ENCODE results near the gene SLC27A2. TPM values are rescaled to one million over a fixed set of nuclear protein-coding genes. Genes with fewer than 3 reads are reported as not detected.
A peak's percentile ranks its signal among the peaks of the same experiment; 100 is the strongest.
"Not testable (repeated sequence)": the region's sequence is repeated elsewhere in the genome, so short reads cannot be mapped to it uniquely, and the experiment has no call there.

The SLC27A2 gene
- 1.0 TPM for polyA plus RNA-seq (2013, experiment 1 of 4)
- 1.4 TPM for polyA plus RNA-seq (2013, experiment 2 of 4)
- polyA plus RNA-seq (2013, experiment 3 of 4) = 1.5 TPM
- polyA plus RNA-seq (2013, experiment 4 of 4) = 1.4 TPM

DNA sequence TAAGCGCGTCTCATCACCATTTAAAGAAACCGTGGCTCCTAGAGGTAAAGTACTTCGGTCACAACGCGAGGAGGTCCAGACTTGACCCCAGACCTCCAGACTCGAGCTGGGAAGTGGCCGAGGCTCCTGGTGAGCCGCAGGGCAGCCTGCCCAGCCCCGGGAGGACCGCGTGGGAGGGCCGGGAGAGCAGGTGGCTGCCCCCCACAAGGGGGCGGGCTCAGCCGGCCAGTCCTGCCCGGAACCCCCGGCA, at the start of gene SLC27A2:
TSS of gene SLC27A2 (plus strand) at position 228 of the 250 bp plus-strand sequence. CDS start 232 bp downstream, outside the sequence.
- H3K27ac ChIP-seq (ENCODE audit: insufficient read depth, low read depth, low read length, poor library complexity, severe bottlenecking) = no peak within 1 kb of the TSS
- no peaks in the 10 kb centered on the region for H3K36me3 ChIP-seq (ENCODE audit: control insufficient read depth, insufficient read depth, low read length)
- H3K27me3 ChIP-seq (ENCODE audit: control insufficient read depth, insufficient read depth, low read length, poor library complexity, severe bottlenecking) = peaks cover 45% of the 10 kb centered on the region
- H3K9me3 ChIP-seq (ENCODE audit: control insufficient read depth, low read length) = no peaks in the 10 kb centered on the region
- H3K4me3 ChIP-seq (ENCODE audit: insufficient read depth, low read depth, low read length) = peak within 1 kb of the TSS; percentile 66
- no peaks in the 10 kb centered on the region for H3K4me1 ChIP-seq (ENCODE audit: control insufficient read depth, insufficient read depth, low read length)
- WGBS, 2 experiments = 10% methylated on average over 17 of the region's 17 CpGs

DNA sequence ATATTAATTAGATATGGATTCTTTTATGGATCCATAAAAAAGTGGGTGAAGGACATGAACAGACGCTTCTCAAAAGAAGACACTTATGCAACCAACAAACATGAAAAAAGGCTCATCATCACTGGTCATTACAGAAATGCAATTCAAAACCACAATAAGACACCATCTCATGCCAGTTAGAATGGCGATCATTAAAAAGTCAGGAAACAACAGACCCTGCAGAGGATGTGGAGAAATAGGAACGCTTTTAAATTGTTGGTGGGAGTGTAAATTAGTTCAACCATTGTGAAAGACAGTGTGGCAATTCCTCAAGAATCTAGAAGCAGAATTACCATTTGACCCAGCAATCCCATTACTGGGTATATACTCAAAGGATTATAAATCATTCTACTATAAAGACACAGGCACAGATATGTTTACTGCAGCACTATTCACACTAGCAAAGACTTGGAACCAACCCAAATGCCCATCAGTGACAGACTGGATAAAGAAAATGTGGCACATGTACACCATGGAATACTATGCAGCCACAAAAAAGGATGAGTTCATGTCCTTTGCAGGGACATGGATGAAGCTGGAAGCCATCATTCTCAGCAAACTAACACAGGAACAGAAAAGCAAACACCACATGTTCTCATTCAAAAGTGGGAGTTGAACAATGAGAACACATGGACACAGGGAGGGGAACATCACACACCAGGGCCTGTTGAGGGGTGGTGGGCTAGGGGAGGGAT, 49.6 kb upstream of the SLC27A2 start:
- not testable (repeated sequence) for H3K9me3 ChIP-seq (ENCODE audit: control insufficient read depth, low read length); H3K36me3 ChIP-seq (ENCODE audit: control insufficient read depth, insufficient read depth, low read length); H3K27ac ChIP-seq (ENCODE audit: insufficient read depth, low read depth, low read length, poor library complexity, severe bottlenecking); H3K4me1 ChIP-seq (ENCODE audit: control insufficient read depth, insufficient read depth, low read length); H3K27me3 ChIP-seq (ENCODE audit: control insufficient read depth, insufficient read depth, low read length, poor library complexity, severe bottlenecking); H3K4me3 ChIP-seq (ENCODE audit: insufficient read depth, low read depth, low read length)
- WGBS, 2 experiments = 93% methylated on average over 3 of the region's 3 CpGs

DNA sequence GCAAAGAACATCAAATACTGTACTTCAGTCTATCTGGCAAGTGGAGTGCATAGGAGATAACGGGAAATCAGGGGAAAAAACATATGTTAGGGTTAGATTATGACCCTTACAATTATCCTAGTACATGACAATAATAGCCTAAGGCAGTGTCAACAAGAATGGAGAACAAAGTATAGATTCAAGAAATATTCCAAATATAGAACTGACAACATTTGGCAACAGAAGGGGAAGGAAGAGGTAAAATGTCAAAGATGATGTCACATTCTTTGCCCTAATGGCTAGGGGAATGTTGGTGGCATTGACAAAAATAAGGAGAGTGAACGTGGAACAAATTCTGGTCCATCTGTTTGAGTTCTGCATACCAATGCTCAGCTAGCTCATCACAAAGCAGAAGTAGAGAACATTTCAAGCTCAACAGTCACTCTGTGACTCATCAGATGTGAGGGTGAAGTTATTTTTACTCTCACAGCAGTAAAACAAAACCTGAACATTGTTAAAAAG, 47.4 kb upstream of the SLC27A2 start:
- no peaks in the 10 kb centered on the region for H3K27me3 ChIP-seq (ENCODE audit: control insufficient read depth, insufficient read depth, low read length, poor library complexity, severe bottlenecking)
- H3K9me3 ChIP-seq (ENCODE audit: control insufficient read depth, low read length) = no peaks in the 10 kb centered on the region
- H3K4me3 ChIP-seq (ENCODE audit: insufficient read depth, low read depth, low read length) = no peak overlapping the region
- WGBS, 2 experiments = 83 to 87% methylated on average over 1 to 2 of the region's 2 CpGs
- H3K36me3 ChIP-seq (ENCODE audit: control insufficient read depth, insufficient read depth, low read length) = no peaks in the 10 kb centered on the region
- H3K27ac ChIP-seq (ENCODE audit: insufficient read depth, low read depth, low read length, poor library complexity, severe bottlenecking) = no peak overlapping the region
- no peaks in the 10 kb centered on the region for H3K4me1 ChIP-seq (ENCODE audit: control insufficient read depth, insufficient read depth, low read length)

DNA sequence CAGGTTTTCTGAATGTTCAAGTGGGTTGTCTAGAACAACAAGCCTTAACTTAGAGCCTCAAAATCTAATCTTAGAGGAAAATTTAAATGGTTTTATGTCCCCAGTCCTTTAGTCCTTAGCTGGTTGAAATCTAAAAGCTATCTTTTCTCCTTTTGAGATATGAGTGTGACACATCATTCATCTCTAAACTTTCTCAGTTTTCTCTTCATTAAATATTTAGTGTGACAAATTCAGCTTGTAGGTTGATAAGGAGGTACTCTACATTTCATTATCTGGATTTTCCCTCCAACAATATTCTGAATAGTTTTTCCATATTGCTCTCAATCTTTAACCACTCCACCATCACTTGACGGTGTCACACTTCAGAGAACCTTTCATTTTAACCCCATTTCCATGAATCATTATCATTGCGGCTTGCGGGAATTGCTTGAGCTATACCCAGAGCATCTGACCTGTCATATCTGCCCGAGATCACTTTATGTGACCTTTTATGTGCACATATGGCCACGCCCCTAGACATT, 46.9 kb upstream of the SLC27A2 start:
- Histone ChIP-seq H3K4me3 (ENCODE audit: insufficient read depth, low read depth, low read length) (no peak overlapping the region), H3K27me3 (ENCODE audit: control insufficient read depth, insufficient read depth, low read length, poor library complexity, severe bottlenecking) (no peaks in the 10 kb centered on the region), H3K27ac (ENCODE audit: insufficient read depth, low read depth, low read length, poor library complexity, severe bottlenecking) (no peak overlapping the region), H3K36me3 (ENCODE audit: control insufficient read depth, insufficient read depth, low read length) (no peaks in the 10 kb centered on the region), H3K4me1 (ENCODE audit: control insufficient read depth, insufficient read depth, low read length) (no peaks in the 10 kb centered on the region), H3K9me3 (ENCODE audit: control insufficient read depth, low read length) (no peaks in the 10 kb centered on the region)
- WGBS, 2 experiments = 82 to 84% methylated on average over 5 of the region's 5 CpGs

DNA sequence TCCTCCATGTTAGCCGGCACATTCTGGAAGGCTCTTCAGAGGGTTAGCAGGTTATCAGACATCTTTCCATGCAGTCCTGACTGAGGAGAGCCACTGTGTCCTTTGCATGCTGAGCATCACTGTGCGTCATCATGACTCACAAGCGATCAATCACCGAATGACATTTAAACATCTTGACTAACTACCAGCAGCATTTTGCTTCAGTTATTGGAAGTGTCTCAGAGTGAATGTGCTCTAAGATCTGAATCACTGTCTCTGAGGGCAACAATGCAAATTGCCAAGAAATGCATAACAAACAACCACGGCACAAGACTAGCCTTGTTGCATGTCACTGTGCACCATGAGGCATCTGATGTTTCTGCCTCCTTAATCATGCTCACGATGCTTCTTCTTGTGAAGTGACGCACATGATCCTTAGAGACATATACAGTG, 44.6 kb upstream of the SLC27A2 start:
- Histone ChIP-seq H3K36me3 (ENCODE audit: control insufficient read depth, insufficient read depth, low read length) (no peaks in the 10 kb centered on the region), H3K4me1 (ENCODE audit: control insufficient read depth, insufficient read depth, low read length) (no peaks in the 10 kb centered on the region), H3K27me3 (ENCODE audit: control insufficient read depth, insufficient read depth, low read length, poor library complexity, severe bottlenecking) (no peaks in the 10 kb centered on the region), H3K27ac (ENCODE audit: insufficient read depth, low read depth, low read length, poor library complexity, severe bottlenecking) (no peak overlapping the region), H3K9me3 (ENCODE audit: control insufficient read depth, low read length) (no peaks in the 10 kb centered on the region), H3K4me3 (ENCODE audit: insufficient read depth, low read depth, low read length) (no peak overlapping the region)
- 93 to 95% methylated on average over 7 of the region's 7 CpGs for WGBS, 2 experiments

DNA sequence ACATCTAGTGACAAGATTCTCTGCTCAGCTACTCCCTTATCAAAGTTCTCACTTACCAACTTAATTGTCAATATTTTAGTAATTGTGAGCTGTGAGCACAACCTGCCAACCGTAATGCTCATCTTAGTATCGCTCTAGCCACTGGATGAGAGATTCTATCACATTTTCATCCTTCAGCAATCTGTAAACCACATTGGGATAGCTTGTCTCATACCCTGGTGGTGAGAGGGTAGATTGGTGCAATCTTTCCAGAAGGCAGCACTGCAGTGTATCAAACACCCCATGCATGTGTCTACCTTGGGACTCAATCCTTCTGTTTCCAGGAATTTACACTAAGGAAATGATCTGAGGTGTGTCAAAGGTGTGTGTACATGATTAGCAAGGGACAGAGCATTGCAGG, 44.1 kb upstream of the SLC27A2 start:
- H3K9me3 ChIP-seq (ENCODE audit: control insufficient read depth, low read length) = no peaks in the 10 kb centered on the region
- H3K27ac ChIP-seq (ENCODE audit: insufficient read depth, low read depth, low read length, poor library complexity, severe bottlenecking) = no peak overlapping the region
- H3K36me3 ChIP-seq (ENCODE audit: control insufficient read depth, insufficient read depth, low read length) = no peaks in the 10 kb centered on the region
- no peak overlapping the region for H3K4me3 ChIP-seq (ENCODE audit: insufficient read depth, low read depth, low read length)
- WGBS, 2 experiments = 88 to 100% methylated on average over 2 of the region's 2 CpGs
- H3K27me3 ChIP-seq (ENCODE audit: control insufficient read depth, insufficient read depth, low read length, poor library complexity, severe bottlenecking) = no peaks in the 10 kb centered on the region
- H3K4me1 ChIP-seq (ENCODE audit: control insufficient read depth, insufficient read depth, low read length) = no peaks in the 10 kb centered on the region

DNA sequence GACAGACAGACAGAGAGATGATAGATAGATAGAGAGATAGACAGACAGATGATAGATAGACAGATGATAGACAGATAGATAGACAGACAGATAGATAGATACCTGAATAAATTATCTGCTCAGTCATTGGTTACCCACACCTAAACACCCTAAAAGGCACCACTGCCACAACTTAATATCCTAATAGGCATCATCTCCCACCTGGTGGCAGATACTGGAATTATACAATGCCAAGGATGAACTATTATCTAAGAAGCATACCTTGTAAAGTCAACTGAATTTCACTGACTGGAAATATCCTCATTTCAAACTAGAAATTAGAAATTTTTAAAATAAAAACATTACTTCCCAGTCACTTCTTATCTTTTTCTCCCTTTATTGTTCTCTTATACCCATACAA, 43.6 kb upstream of the SLC27A2 start:
- no peaks in the 10 kb centered on the region for H3K36me3 ChIP-seq (ENCODE audit: control insufficient read depth, insufficient read depth, low read length)
- no peaks in the 10 kb centered on the region for H3K4me1 ChIP-seq (ENCODE audit: control insufficient read depth, insufficient read depth, low read length)
- H3K9me3 ChIP-seq (ENCODE audit: control insufficient read depth, low read length) = no peaks in the 10 kb centered on the region
- no peaks in the 10 kb centered on the region for H3K27me3 ChIP-seq (ENCODE audit: control insufficient read depth, insufficient read depth, low read length, poor library complexity, severe bottlenecking)
- H3K27ac ChIP-seq (ENCODE audit: insufficient read depth, low read depth, low read length, poor library complexity, severe bottlenecking) = no peak overlapping the region
- no peak overlapping the region for H3K4me3 ChIP-seq (ENCODE audit: insufficient read depth, low read depth, low read length)

DNA sequence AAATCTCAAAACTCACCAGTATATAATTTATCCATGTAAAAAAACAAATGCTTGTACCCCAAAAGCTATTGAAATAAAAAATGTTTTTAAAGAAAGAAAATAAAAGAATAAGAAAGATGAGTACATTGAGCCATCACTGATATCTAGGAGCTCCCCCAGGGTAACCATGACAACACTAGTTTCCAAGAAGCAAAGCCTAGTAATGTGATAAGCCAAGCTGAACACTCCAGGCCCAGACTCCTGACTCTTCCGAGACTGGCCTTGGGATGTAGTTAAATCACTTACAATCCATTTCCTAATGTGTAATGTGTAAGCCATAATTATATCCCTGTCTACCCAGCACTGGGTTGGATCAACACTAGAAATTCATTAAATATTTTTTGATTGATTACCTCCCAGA, 41.9 kb upstream of the SLC27A2 start:
- Histone ChIP-seq H3K4me3 (ENCODE audit: insufficient read depth, low read depth, low read length) (no peak overlapping the region), H3K36me3 (ENCODE audit: control insufficient read depth, insufficient read depth, low read length) (no peaks in the 10 kb centered on the region), H3K9me3 (ENCODE audit: control insufficient read depth, low read length) (no peaks in the 10 kb centered on the region), H3K27me3 (ENCODE audit: control insufficient read depth, insufficient read depth, low read length, poor library complexity, severe bottlenecking) (no peaks in the 10 kb centered on the region), H3K4me1 (ENCODE audit: control insufficient read depth, insufficient read depth, low read length) (no peaks in the 10 kb centered on the region), H3K27ac (ENCODE audit: insufficient read depth, low read depth, low read length, poor library complexity, severe bottlenecking) (no peak overlapping the region)
- WGBS, 2 experiments = 0% methylated on average over 1 of the region's 1 CpG

DNA sequence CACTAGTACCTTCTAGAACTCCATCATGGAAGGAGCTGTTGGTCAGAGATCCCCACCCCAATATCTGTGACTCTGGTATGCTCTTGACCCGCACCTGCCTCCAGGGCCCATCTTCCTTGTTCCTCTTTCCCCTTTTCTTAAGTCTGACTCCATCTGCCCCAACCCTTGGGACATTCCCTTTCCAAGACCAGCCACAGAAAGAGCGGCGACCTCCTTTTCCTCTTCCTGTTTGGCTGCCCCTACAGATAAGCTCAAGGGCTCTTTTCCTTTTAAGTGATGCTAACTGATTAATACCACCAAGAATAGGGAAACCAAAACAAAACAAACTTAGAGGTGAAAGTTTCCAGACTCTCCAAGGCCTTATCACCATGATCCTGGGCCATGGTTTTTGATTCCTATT, 41.0 kb upstream of the SLC27A2 start:
- WGBS, 2 experiments = 88 to 90% methylated on average over 3 of the region's 3 CpGs
- H3K4me3 ChIP-seq (ENCODE audit: insufficient read depth, low read depth, low read length) = no peak overlapping the region
- H3K27me3 ChIP-seq (ENCODE audit: control insufficient read depth, insufficient read depth, low read length, poor library complexity, severe bottlenecking) = no peaks in the 10 kb centered on the region
- H3K27ac ChIP-seq (ENCODE audit: insufficient read depth, low read depth, low read length, poor library complexity, severe bottlenecking) = no peak overlapping the region
- H3K9me3 ChIP-seq (ENCODE audit: control insufficient read depth, low read length) = no peaks in the 10 kb centered on the region
- no peaks in the 10 kb centered on the region for H3K4me1 ChIP-seq (ENCODE audit: control insufficient read depth, insufficient read depth, low read length)
- no peaks in the 10 kb centered on the region for H3K36me3 ChIP-seq (ENCODE audit: control insufficient read depth, insufficient read depth, low read length)

DNA sequence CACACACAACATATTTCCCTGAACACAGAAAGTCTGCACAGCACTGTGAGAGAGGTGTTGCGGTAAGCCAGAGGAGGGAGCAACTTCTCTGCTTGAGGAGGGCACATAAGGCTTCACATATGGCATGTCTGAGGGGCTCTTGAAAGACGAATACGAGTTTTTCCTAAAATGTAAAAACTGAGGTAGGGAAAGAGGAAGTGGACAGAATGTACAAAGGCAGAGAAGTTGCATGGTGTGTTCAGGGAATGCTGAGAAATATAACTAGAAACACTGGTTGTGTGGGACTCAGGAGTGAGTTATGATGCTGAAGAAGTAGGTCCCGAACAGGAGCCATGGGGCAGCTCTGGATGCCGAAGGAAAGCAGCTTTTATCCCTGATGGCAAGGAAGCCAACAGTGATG, 40.1 kb upstream of the SLC27A2 start:
- Histone ChIP-seq H3K4me1 (ENCODE audit: control insufficient read depth, insufficient read depth, low read length) (no peaks in the 10 kb centered on the region), H3K27me3 (ENCODE audit: control insufficient read depth, insufficient read depth, low read length, poor library complexity, severe bottlenecking) (no peaks in the 10 kb centered on the region), H3K4me3 (ENCODE audit: insufficient read depth, low read depth, low read length) (no peak overlapping the region), H3K9me3 (ENCODE audit: control insufficient read depth, low read length) (no peaks in the 10 kb centered on the region), H3K36me3 (ENCODE audit: control insufficient read depth, insufficient read depth, low read length) (no peaks in the 10 kb centered on the region), H3K27ac (ENCODE audit: insufficient read depth, low read depth, low read length, poor library complexity, severe bottlenecking) (no peak overlapping the region)
- 85% methylated on average over 5 of the region's 5 CpGs for WGBS, 2 experiments

Measured in ectodermal cell (in vitro differentiated cells).